ENCODE measurements around the gene TDP1. TPM values are rescaled to one million over a fixed set of nuclear protein-coding genes. Genes with fewer than 3 reads are reported as not detected.
"Not testable (repeated sequence)": the region's sequence is repeated elsewhere in the genome, so short reads cannot be mapped to it uniquely, and the experiment has no call there.

The TDP1 gene
- polyA plus RNA-seq, 1 donor: 8.1 TPM

- DNase-seq (ENCODE audit: low read depth): no peak
These were observed 34.5 kb downstream of the TDP1 start for GRCh38 chr14:89990218-89990617.

DNA sequence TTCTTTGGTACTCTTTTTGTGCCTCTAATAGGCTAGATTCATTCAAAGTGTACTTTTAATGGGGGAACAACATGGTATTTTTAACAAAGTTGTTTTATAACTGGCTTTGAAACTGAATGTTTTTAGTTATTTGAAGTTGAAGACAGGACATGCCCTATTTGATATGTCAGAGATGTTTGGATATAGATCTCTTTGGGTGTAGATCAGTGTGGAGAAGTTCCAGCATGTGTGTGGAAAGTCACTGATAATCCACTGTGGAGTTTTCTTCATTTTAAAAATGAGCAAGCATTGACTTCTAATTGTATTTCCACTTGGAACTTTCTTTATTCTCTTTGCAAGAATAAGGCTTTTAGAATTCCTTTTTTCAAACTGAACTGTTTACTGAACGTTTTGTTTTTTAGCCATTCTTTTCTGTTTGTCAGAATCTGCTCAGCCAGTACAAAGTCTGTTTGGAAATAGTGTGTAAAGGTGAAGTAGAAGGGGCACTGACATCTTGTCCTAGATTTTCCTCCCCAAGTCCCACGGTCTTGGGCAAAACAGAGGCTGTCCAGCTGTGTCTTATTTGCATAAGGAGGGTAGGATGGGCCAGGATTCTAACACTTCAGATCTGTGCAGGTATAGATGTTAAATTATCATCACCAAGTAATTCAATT is 35.0 kb downstream of the TDP1 start:
- no peak for DNase-seq (ENCODE audit: low read depth)

GRCh38 chr14:89992273-89992672 is 36.5 kb downstream of the TDP1 start:
- DNase-seq (ENCODE audit: low read depth): no peak

DNA sequence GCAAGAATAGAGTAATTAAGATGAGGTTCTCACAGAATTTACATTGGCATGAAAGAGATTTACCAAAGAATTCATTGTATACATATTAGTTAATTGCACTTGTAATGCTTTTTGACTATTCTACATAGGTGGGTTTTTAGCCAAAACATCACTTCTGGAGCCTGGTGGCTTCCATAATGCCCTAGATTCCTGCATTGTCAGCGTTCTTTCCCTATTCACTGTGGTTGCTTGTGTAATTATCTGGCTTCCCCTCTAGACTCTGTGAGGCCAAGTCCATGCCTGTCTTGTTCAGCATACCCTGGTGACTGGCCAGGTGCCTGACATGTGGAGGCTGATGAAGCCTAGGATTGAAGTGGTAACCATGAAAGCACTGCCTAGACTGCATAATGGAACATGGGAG is 41.2 kb downstream of the TDP1 start:
- DNase-seq (ENCODE audit: low read depth): no peak

- DNase-seq (ENCODE audit: low read depth): no peak
These were observed 45.2 kb downstream of the TDP1 start for GRCh38 chr14:90000935-90001334.

- DNase-seq (ENCODE audit: low read depth): no peak
These were observed 48.0 kb downstream of the TDP1 start for GRCh38 chr14:90003526-90004307.

- DNase-seq (ENCODE audit: low read depth): no peak
These were observed 49.7 kb downstream of the TDP1 start for GRCh38 chr14:90005441-90005840.

DNA sequence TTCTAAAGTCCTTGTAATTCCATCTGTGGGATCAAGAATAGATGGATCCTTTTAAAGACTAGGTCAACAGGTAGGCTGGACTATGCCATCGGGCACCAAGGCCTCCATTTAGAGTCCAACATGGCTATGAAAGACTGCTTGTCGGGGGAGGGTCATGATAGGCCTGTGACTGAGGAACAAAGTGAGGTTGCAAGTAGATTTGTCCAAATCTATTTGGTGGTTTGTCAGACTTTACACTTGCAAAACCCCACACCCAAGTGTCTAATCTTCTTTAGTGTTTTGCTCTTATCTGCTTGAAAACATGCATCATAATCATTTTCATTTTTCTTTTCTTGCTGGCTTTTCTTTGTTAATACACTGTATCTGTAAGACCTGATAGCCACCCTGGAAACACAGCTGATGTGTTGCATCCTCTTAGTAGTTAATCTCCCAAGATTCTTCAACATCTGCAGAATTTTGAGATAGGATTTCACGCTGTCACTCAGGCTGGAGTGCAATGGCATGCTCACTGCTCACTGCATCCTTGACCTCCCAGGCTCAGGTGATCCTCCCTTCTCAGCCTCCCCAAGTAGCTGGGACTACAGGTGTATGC is 50.3 kb downstream of the TDP1 start:
- no peak for DNase-seq (ENCODE audit: low read depth)

DNA sequence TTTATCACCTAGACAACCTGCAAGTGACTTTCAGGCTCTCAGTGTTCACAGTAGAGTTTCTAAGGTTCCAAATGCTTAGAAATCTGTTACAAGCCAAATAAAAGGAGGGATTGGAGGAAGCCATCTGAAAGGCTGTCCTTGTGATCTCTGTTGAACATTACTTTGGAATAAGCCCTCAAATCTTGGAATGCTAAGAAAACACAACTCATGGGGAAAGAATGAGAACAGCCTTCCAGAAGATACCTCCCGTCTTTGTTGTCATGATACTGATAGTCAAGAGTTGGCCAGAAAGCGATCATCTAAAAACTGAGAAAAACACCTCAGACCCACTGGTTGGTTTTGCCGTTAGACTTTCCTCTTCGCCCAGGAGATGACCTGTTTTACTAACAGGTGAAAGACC is 61.6 kb downstream of the TDP1 start:
- no peak for DNase-seq (ENCODE audit: low read depth)

DNA sequence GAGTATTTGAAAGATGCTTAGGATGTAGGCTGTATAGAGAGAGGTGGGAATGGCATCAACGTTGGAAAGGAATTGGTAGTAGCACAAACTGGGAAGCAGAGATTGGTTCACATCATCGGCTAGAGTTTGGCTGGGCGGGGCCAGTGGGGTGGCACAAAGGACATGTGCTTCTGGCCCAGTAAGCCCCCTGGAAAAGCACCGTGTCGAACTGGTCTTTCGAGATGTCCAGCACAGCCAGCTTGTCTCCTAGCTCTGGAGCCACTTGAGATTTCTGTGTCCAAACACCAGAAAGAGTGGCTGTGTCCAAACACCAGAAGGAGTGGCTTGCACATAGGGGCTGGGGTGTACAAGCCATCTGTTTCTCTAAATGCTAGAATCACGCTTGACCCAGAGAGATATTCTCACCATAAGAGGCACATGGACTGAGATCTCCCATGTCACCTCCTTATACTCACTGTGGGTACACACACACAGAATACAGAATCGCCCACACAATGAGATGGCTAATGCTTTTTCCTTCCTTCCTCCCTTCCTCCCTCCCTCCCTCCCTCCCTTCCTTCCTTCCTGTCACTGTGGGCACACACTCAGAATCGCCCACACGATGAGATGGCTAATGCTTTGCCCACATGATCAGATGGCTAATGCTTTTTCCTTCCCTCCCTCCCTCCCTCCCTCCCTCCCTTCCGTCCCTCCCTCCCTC is 64.2 kb downstream of the TDP1 start:
- DNase-seq (ENCODE audit: low read depth): no peak

GRCh38 chr14:90023176-90023896 is 67.6 kb downstream of the TDP1 start:
- no peak for DNase-seq (ENCODE audit: low read depth)

DNA sequence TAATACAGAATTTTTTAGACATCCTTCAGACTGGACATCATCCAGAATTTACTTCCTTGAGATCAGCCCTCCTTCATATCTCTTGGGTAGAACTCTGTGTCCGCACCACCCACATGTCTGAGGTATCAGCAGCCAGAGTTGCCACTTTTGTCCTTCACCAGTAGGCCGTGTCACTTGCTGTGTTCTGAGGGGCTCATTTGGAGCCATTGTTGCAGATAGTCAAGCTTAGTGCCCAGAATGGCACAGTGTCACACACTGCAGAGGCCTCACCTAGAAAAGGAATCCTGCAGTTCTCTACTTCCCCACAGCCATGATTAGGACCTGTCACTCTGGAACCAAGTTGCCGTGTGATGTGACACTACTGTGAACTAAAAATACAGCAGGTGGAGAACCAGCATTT is 69.2 kb downstream of the TDP1 start:
- no peak for DNase-seq (ENCODE audit: low read depth)

DNA sequence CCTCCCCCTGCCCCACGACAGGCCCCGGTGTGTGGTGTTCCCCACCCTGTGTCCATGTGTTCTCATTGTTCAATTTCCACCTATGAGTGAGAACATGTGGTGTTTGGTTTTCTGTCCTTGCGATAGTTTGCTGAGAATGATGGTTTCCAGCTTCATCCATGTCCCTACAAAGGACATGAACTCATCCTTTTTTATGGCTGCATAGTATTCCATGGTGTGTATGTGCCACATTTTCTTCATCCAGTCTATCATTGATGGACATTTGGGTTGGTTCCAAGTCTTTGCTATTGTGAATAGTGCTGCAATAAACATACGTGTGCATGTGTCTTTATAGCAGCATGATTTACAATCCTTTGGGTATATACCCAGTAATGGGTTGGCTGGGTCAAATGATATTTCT is 70.9 kb downstream of the TDP1 start:
- DNase-seq (ENCODE audit: low read depth): not testable (repeated sequence)

- DNase-seq (ENCODE audit: low read depth): no peak
These were observed 72.1 kb downstream of the TDP1 start for GRCh38 chr14:90027842-90028241.

DNA sequence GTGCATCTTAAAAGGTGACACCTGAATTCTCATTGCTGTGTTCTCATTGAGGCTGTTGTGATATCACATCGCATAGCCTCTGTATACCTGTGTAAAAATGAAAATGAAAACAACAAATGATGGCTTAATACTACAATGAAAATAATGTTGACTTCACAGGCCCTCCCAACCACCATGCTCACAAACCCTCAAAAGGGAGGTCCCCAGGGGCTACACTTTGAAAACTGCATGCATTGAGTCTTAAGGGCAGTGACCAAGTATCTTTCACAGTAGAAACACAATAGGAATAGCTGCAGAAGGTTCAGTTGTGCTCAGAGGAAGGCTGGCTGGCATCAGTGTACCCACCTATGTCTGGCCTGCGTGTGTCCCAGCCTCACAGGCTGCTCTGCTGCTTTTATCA is 78.4 kb downstream of the TDP1 start:
- DNase-seq (ENCODE audit: low read depth): no peak

DNA sequence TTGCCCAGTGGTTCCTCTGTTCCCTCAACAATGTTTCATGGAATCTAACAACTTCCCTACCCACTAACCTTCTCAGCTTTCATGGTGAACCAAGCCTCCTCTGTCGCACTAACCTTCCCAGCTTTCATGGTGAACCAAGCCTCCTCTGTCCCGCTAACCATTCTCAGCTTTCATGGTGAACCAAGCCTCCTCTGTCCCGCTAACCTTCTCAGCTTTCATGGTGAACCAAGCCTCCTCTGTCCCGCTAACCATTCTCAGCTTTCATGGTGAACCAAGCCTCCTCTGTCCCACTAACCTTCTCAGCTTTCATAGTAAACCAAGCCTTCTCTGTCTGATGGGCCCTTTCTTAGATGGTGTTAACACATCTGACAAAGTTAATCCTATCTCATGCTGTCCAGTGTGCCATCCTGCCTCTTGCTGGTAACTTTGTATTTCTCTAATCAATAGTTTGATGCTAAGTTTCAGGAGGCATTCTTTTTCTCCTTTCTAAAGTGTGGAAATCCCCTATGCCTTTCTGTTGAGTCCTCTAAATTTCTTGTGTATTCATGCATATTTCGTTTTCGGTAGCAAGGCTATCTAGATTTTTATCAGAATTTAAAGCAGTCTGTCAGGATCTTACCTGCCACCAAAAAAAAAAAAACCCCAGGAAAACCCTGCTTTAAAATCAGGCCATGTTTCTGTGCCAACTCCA is 79.3 kb downstream of the TDP1 start:
- no peak for DNase-seq (ENCODE audit: low read depth)

GRCh38 chr14:90039253-90040010 is 83.7 kb downstream of the TDP1 start:
- no peak for DNase-seq (ENCODE audit: low read depth)

- no peak for DNase-seq (ENCODE audit: low read depth)
These were observed 84.7 kb downstream of the TDP1 start for GRCh38 chr14:90040411-90040810.

- DNase-seq (ENCODE audit: low read depth): no peak
These were observed 86.9 kb downstream of the TDP1 start for GRCh38 chr14:90042496-90043252.

GRCh38 chr14:90045616-90046015 is 89.9 kb downstream of the TDP1 start:
- DNase-seq (ENCODE audit: low read depth): no peak
